Effector memory CD8-positive, alpha-beta T cell (primary cell): ENCODE data around the gene MYH11.
A peak's percentile ranks its signal among the peaks of the same experiment; 100 is the strongest.

Experiments used
- ATAC-seq: fragments of 150-1000 bp; cut with Tn5 transposase; replicated peaks from 2 replicates; pipeline ENCODE4 v1.10.0; 2021; ENCODE audit warnings: mild to moderate bottlenecking, moderate library complexity
- DNase-seq, 3 experiments: peaks; one replicate each; pipeline ENCODE4 v3.0.0; 2021
- H3K27ac Mint-ChIP-seq, 2 donors: one replicate each; pipeline ENCODE4 v1.8.0; 2022; ENCODE audit warnings: mild to moderate bottlenecking in 2 of 2, mixed read lengths in 2 of 2, moderate library complexity in 2 of 2
- H3K27me3 Mint-ChIP-seq, 2 donors: one replicate each; pipeline ENCODE4 v1.8.0; 2022; ENCODE audit warnings: mixed read lengths in 2 of 2
- H3K36me3 Mint-ChIP-seq: one replicate; pipeline ENCODE4 v1.8.0; 2022; ENCODE audit warnings: mild to moderate bottlenecking, moderate library complexity, mixed read lengths; ENCODE audit not compliant: insufficient read depth
- H3K4me1 Mint-ChIP-seq, 2 donors: one replicate each; pipeline ENCODE4 v1.8.0; 2022; ENCODE audit warnings: low read depth in 2 of 2, mixed read lengths in 2 of 2
- H3K4me3 Mint-ChIP-seq, 2 donors: one replicate each; pipeline ENCODE4 v1.8.0; 2022; ENCODE audit warnings: mild to moderate bottlenecking in 2 of 2, mixed read lengths in 2 of 2, moderate library complexity in 2 of 2
- H3K9me3 Mint-ChIP-seq, 2 donors: one replicate each; pipeline ENCODE4 v1.8.0; 2022; ENCODE audit warnings: mixed read lengths in 2 of 2

MYH11 gene

GRCh38 chr16:15654591-15654990 is 202.2 kb downstream of the MYH11 start:
- peaks cover 42% of the 10 kb centered on the region for H3K36me3 Mint-ChIP-seq
- H3K9me3 Mint-ChIP-seq, result no peaks in the 10 kb centered on the region
- peaks cover 37 to 63% of the 10 kb centered on the region in 2 donors for H3K4me1 Mint-ChIP-seq
- H3K4me3 Mint-ChIP-seq, result no peak overlapping the region
- ATAC-seq (no peak), DNase-seq (no peak)
- no peak overlapping the region for H3K27ac Mint-ChIP-seq
- no peaks in the 10 kb centered on the region for H3K27me3 Mint-ChIP-seq

DNA sequence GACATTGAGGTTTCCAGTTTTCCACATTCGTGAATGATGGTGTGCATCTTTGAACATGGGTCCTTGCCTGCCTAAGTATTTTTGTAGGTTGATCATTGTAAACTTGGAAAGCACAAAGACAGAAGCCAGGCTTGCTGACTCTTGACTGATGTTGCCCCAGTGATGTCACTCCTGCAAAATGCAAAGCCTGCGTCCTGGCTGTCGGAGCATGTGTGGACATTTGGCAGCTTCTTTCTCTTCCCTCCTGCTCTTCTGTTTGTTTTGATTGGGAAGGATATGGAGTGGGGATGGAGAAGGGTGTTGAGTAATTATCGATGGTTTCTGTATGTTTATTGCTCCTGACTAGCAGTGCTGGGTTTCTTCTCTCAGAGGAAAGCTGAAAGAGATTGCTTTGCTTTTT is 203.6 kb downstream of the MYH11 start:
- Mint-ChIP-seq H3K36me3 (peaks cover 42% of the 10 kb centered on the region), H3K27ac (peak overlapping the region; percentile 31 to 94), H3K27me3 (no peaks in the 10 kb centered on the region), H3K4me1 (peaks cover 30 to 54% of the 10 kb centered on the region in 2 donors), H3K4me3 (peak overlapping the region; percentile 19 to 94), H3K9me3 (no peaks in the 10 kb centered on the region)
- DNase-seq (no peak), ATAC-seq (no peak)
